ENCODE measurements around the gene ALDOB. TPM values are rescaled to one million over a fixed set of nuclear protein-coding genes. Genes with fewer than 3 reads are reported as not detected.

ALDOB gene
- total and polyA plus RNA-seq, 4 donors = 527 to 2,132 (median 1,808) TPM

DNA sequence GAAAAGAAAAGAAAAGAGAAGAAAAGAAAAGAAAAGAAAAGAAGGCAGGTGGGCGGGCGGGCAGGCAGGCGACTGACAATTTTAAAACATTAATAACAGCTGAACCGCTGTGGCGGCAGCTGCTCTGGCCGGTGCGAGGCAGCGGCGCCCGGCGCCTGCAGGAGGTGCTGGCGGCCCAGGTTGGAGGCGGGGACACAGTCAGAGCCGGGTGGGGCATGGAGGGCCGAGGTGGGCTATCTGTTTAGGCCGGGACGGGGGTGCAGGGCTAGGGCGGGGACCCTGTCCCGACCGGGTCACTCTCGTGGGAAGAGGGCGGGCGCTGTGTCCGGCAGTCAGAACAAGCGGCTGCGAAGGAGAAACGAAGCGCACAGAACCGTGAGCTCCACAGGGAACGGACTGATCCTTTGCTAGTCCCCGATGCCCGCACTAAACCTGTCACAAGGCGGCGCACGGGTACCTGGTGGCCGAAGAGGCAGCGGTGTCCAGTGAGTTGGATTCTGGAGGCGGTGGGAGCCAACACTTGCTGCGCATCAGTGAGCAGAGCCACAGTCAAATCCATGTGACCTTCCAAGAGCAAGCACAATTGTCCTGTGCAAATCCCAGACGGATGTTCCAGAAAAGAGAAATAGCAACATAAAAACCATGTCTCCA lies 13.6 kb upstream of the ALDOB start (continued):
- TF ChIP-seq HNF4G (IDR thresholded peaks at IDR 0.05) = no peak

DNA sequence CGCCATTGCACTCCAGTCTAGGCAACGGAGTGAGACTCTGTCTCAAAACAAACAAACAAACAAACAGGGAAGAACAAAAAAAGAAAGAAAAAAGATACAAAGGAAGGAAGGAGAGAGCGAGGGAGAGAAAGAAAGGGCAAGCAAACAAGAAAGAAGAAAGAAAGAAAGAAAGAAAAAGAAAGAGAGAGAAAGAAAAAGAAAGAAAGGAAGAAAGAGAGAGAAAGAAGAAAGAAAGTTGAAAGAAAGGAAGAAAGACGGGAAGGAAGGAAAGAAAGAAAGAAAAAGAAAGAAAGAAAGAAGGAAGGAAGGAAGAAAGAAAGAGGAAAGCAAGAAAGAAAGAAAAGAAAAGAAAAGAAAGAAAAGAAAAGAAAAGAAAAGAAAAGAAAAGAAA lies 13.1 kb upstream of the ALDOB start:
- Histone ChIP-seq H3K27me3 (ENCODE audit: control insufficient read depth in 4 of 4, insufficient read depth in 4 of 4, low read length in 3 of 4) (no peaks in the 10 kb centered on the region), H3K27ac (ENCODE audit: low read depth in 1 of 2, low read length in 2 of 2) (peak overlapping the region in 1 of 2 donors; percentile 42), H3K4me3 (ENCODE audit: low read depth in 1 of 3, low read length in 3 of 3) (peak overlapping the region in 1 of 3 donors; percentile 9), H3K9me3 (ENCODE audit: control insufficient read depth in 4 of 4, low read length in 3 of 4) (no peaks in the 10 kb centered on the region), H3K4me1 (ENCODE audit: control insufficient read depth in 4 of 4, insufficient read depth in 4 of 4, low read length in 3 of 4) (peaks cover 5 to 26% (median 16%) of the 10 kb centered on the region in 4 donors), H3K9ac (ENCODE audit: low read depth in 1 of 2, low read length in 2 of 2) (peak overlapping the region in 1 of 2 donors; percentile 82), H3K36me3 (ENCODE audit: control insufficient read depth in 4 of 4, insufficient read depth in 3 of 4, low read depth in 1 of 4, low read length in 3 of 4) (no peaks in the 10 kb centered on the region)
- DNase-seq (ENCODE audit: low spot score) = no peak
- no peak for TF ChIP-seq EGR1 (IDR thresholded peaks at IDR 0.05; ENCODE audit: low read depth in 2 of 2)
- TF ChIP-seq SP1 (IDR thresholded peaks at IDR 0.05) = no peak
- no peak for TF ChIP-seq YY1 (IDR thresholded peaks at IDR 0.05)
- WGBS = 48% methylated on average over 4 of the region's 4 CpGs

DNA sequence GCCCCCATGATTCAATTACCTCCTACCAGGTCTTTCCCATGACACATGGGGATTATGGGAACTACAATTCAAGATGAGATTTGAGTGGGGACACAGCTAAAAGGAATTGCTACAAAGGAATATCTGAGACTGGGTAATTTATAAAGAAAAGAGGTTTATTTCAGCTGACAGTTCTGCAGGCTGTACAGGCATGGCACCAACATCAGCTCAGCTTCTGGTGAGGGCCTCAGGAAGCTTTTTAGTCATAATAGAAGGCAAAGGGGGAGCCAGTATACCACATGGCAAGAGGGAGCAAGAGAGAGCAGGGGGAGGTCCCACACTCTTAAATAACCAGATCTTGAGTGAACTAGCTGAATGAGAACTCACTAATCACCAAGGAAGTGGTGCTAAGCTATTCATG lies 11.2 kb upstream of the ALDOB start:
- Histone ChIP-seq H3K27ac (ENCODE audit: low read depth in 1 of 2, low read length in 2 of 2) (peak overlapping the region; percentile 83 to 94), H3K27me3 (ENCODE audit: control insufficient read depth in 4 of 4, insufficient read depth in 4 of 4, low read length in 3 of 4) (no peaks in the 10 kb centered on the region), H3K4me3 (ENCODE audit: low read depth in 1 of 3, low read length in 3 of 3) (no peak overlapping the region), H3K9ac (ENCODE audit: low read depth in 1 of 2, low read length in 2 of 2) (no peak overlapping the region), H3K9me3 (ENCODE audit: control insufficient read depth in 4 of 4, low read length in 3 of 4) (no peaks in the 10 kb centered on the region), H3K36me3 (ENCODE audit: control insufficient read depth in 4 of 4, insufficient read depth in 3 of 4, low read depth in 1 of 4, low read length in 3 of 4) (no peaks in the 10 kb centered on the region), H3K4me1 (ENCODE audit: control insufficient read depth in 4 of 4, insufficient read depth in 4 of 4, low read length in 3 of 4) (peaks cover 5 to 33% (median 19%) of the 10 kb centered on the region in 4 donors)
- TF ChIP-seq, protein P1, sequence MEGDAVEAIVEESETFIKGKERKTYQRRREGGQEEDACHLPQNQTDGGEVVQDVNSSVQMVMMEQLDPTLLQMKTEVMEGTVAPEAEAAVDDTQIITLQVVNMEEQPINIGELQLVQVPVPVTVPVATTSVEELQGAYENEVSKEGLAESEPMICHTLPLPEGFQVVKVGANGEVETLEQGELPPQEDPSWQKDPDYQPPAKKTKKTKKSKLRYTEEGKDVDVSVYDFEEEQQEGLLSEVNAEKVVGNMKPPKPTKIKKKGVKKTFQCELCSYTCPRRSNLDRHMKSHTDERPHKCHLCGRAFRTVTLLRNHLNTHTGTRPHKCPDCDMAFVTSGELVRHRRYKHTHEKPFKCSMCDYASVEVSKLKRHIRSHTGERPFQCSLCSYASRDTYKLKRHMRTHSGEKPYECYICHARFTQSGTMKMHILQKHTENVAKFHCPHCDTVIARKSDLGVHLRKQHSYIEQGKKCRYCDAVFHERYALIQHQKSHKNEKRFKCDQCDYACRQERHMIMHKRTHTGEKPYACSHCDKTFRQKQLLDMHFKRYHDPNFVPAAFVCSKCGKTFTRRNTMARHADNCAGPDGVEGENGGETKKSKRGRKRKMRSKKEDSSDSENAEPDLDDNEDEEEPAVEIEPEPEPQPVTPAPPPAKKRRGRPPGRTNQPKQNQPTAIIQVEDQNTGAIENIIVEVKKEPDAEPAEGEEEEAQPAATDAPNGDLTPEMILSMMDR (IDR thresholded peaks at IDR 0.05; ENCODE audit: low read depth, low read length, missing input control) = no peak
- TF ChIP-seq GABPA (IDR thresholded peaks at IDR 0.05 in 1 of 2, conservative IDR thresholded peaks at IDR 0.05 in 1 of 2) = no peak
- no peak for TF ChIP-seq FOXA2 (IDR thresholded peaks at IDR 0.05)
- no peak for TF ChIP-seq RAD21 (IDR thresholded peaks at IDR 0.05)
- no peak for TF ChIP-seq HNF4G (IDR thresholded peaks at IDR 0.05)
- no peak for TF ChIP-seq SP1 (IDR thresholded peaks at IDR 0.05)
- TF ChIP-seq, protein P2, sequence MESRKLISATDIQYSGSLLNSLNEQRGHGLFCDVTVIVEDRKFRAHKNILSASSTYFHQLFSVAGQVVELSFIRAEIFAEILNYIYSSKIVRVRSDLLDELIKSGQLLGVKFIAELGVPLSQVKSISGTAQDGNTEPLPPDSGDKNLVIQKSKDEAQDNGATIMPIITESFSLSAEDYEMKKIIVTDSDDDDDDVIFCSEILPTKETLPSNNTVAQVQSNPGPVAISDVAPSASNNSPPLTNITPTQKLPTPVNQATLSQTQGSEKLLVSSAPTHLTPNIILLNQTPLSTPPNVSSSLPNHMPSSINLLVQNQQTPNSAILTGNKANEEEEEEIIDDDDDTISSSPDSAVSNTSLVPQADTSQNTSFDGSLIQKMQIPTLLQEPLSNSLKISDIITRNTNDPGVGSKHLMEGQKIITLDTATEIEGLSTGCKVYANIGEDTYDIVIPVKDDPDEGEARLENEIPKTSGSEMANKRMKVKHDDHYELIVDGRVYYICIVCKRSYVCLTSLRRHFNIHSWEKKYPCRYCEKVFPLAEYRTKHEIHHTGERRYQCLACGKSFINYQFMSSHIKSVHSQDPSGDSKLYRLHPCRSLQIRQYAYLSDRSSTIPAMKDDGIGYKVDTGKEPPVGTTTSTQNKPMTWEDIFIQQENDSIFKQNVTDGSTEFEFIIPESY (IDR thresholded peaks at IDR 0.05) = no peak
- TF ChIP-seq JUND (IDR thresholded peaks at IDR 0.05) = no peak
- no peak for TF ChIP-seq FOXA1 (IDR thresholded peaks at IDR 0.05)
- TF ChIP-seq, protein P3, sequence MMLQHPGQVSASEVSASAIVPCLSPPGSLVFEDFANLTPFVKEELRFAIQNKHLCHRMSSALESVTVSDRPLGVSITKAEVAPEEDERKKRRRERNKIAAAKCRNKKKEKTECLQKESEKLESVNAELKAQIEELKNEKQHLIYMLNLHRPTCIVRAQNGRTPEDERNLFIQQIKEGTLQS (IDR thresholded peaks at IDR 0.05) = no peak
- no peak for TF ChIP-seq NR2F2 (IDR thresholded peaks at IDR 0.05)
- no peak for TF ChIP-seq HNF4A (conservative IDR thresholded peaks at IDR 0.05)
- TF ChIP-seq TAF1 (conservative IDR thresholded peaks at IDR 0.05) = no peak
- no peak for TF ChIP-seq EGR1 (IDR thresholded peaks at IDR 0.05; ENCODE audit: low read depth in 2 of 2)
- TF ChIP-seq, protein P4, sequence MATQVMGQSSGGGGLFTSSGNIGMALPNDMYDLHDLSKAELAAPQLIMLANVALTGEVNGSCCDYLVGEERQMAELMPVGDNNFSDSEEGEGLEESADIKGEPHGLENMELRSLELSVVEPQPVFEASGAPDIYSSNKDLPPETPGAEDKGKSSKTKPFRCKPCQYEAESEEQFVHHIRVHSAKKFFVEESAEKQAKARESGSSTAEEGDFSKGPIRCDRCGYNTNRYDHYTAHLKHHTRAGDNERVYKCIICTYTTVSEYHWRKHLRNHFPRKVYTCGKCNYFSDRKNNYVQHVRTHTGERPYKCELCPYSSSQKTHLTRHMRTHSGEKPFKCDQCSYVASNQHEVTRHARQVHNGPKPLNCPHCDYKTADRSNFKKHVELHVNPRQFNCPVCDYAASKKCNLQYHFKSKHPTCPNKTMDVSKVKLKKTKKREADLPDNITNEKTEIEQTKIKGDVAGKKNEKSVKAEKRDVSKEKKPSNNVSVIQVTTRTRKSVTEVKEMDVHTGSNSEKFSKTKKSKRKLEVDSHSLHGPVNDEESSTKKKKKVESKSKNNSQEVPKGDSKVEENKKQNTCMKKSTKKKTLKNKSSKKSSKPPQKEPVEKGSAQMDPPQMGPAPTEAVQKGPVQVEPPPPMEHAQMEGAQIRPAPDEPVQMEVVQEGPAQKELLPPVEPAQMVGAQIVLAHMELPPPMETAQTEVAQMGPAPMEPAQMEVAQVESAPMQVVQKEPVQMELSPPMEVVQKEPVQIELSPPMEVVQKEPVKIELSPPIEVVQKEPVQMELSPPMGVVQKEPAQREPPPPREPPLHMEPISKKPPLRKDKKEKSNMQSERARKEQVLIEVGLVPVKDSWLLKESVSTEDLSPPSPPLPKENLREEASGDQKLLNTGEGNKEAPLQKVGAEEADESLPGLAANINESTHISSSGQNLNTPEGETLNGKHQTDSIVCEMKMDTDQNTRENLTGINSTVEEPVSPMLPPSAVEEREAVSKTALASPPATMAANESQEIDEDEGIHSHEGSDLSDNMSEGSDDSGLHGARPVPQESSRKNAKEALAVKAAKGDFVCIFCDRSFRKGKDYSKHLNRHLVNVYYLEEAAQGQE (IDR thresholded peaks at IDR 0.05) = no peak
- TF ChIP-seq YY1 (IDR thresholded peaks at IDR 0.05) = no peak
- no peak for TF ChIP-seq RXRA (IDR thresholded peaks at IDR 0.05)
- TF ChIP-seq, protein P5, sequence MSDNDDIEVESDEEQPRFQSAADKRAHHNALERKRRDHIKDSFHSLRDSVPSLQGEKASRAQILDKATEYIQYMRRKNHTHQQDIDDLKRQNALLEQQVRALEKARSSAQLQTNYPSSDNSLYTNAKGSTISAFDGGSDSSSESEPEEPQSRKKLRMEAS (IDR thresholded peaks at IDR 0.05) = no peak
- DNase-seq (ENCODE audit: low spot score) = no peak
